Activated CD4-positive, CD25-positive, alpha-beta regulatory T cell treated with anti-CD3 and anti-CD28 coated beads, Interleukin-2, amount 50 U/mL, for 24 hours (primary cell): Measurements from ENCODE around the gene ZDHHC20.

Experiments used
- ATAC-seq, 2 donors: fragments of 150-1000 bp; cut with Tn5 transposase; one replicate each; pipeline ENCODE4 v1.10.0; 2021; ENCODE audit warnings: mild to moderate bottlenecking in 1 of 2, moderate library complexity in 1 of 2

ZDHHC20 gene, protein sequence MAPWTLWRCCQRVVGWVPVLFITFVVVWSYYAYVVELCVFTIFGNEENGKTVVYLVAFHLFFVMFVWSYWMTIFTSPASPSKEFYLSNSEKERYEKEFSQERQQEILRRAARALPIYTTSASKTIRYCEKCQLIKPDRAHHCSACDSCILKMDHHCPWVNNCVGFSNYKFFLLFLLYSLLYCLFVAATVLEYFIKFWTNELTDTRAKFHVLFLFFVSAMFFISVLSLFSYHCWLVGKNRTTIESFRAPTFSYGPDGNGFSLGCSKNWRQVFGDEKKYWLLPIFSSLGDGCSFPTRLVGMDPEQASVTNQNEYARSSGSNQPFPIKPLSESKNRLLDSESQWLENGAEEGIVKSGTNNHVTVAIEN

DNA sequence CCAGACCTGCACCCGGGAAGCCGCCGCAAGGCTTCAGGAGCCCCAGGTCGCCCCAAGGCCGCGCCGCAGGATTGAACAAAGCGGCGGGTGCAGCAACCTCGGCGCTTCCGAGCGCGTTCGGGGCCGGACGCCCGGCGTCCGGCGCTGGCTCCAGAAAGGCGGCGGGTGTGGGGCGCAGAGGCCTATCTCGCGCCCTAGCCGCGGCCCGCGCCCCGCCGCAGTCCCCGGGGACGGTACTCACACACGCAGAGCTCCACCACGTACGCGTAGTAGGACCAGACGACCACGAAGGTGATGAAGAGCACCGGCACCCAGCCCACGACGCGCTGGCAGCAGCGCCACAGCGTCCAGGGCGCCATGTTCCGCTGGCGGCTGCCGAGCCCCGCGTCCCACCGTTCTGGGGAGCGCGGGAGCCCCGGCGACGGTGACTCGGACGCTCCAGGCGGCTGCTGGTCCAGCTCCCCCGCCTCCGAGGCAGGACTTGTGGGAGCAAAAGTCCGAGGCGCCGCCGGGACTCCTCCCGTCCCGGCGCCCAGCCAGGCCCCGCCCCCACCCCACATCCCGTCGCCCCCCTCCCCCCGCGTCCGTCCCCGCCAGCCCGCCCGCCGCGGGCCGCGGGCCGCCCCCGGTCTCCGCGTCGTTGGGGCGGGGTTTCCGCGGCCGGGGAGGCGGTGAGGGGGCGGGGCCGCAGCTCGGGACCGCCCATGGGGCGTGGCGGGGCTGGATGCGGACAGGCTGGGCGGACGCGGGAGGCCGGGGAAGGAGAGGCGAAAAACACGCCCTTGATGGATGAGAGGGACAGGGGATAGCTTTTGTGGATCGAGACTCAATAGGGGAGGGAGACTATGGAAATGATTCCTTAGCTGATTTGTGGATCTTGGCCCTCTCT is at the start of gene ZDHHC20:
Gene ZDHHC20, minus strand, starts transcription at position 491 of the 889 bp plus-strand sequence. Its CDS starts 132 bp downstream, at position 359.
- ATAC-seq, result peak; percentile 89

DNA sequence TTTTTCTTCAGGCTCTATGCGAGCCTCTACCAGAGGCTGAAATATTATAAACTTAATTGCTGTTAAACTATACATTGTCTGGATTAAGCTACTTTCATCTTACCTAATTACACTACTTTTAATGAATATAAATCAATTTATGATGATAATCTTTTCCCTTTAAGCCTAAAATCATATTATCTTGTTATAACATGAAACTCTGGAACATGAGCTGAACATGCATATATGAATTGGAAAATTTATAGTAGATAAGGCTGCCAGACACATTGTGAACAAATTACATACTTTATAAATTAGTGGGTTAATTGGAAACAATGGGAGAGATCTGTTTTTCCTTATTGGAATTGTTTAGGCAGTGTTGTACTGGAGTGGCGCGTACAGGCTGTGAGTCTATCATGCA is 45.3 kb upstream of the ZDHHC20 start:
- ATAC-seq, result no peak

DNA sequence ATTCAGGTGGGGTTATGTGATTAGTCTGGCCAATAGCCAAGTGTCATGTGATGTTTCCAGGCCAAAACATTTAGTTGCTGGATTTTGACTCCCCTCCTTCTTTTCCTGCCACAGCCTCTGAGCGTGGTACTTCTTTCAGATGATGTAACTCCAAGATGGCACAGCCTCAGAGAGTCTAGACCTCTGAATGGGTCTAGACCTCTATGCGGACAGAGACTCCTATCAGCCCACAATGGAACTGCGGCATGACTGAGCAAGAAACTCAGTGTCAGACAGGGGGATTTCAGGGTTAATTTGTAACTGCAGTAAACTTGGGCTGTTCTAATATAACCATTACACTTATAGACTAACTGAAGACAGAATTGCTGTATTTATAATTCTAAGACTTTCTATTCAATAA is 42.6 kb upstream of the ZDHHC20 start:
- ATAC-seq, result no peak

DNA sequence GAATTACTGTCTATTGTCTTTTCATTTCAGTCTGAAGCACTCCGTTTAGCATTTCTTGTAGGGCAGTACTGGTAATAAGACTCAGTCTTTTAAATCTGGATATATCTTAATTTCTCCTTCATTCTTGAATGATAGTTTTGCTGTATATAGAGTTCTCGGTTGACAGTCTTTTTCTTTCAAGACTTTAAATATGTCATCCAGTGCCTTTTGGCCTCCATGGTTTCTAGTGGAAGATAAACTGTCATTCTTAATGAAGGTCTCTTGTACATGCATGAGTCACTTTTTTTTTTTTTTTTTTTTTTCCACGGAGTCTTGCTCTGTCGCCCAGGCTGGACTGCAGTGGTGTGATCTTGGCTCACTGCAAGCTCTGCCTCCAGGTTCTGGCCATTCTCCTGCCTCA is 27.2 kb upstream of the ZDHHC20 start:
- no peak for ATAC-seq

DNA sequence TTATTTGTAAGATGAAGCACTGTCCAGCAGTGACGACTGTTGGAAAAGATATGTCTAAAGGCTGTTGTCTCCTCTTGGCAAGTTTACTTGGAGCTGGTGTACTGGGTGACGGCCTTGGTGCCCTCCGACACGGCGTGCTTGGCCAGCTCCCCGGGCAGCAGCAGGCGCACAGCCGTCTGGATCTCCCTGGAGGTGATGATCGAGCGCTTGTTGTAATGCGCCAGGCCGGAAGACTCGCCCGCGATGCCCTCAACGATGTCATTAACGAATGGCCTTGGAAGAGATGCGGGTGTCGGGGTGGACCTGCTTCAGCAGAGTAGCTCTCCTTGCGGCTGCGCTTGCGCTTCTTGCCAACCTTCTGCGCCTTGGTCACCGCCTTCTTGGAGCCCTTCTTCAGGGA is 24.6 kb upstream of the ZDHHC20 start:
- ATAC-seq, result no peak

DNA sequence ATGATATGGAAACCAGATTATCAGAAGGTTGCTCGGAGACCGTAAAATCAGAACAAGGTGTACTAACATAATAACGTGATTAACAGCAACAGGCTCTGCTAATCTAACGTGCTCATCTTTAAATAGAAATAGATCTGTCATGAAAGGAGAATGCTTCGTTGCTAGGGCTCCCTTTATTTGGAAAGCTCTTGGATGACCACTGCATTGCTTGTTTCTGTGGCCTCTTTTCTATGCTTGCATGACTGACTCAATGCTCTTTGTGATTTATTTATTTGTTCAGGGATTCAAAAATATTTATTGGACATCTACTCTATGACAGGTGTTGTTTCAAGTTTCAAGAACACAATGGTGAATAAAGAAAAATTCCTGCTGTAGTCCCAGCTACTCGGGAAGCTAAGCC is 22.3 kb upstream of the ZDHHC20 start:
- ATAC-seq, result no peak

DNA sequence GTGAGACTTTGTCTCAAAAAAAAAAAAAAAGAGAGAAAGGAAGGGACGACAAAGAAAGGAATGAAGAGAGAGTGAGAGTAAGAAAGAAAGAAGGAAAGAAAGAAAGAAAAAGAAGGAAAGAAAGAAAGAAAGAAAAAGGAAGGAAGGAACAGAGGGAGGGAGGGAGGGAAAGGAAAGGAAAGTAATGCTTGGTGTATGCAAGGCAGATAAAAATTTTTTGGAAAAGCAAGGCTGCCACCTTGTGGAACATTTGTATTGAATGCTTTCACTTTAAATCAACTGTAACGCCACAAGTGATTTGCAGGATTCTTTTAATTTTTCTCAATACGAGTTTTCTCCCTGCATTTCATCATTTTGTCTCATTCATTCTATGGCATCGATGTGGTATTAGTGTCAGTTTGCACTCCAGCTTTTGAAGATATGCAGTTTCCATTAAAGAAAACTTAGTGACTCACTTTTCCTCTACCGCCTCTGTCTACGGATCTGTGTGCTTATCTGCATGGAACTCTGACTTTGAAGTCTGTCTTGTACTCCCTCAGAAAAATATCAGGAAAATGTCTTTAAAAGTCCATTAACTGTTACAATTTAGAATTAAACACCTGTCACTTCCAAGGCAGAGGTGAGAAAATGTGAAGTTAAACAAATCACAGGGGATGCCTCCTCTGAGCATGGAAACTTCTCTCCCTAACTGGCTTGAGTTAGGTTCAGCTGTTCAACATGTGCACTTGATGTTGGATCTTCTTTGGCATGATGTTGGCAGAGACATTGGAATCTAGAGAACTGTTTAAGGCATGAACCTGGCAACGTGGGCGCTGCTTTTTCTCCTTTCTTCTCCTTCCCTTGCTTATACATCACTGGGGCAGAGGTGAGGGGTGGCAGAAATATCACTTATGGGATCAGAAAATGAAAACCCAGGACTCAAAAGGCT is 20.0 kb upstream of the ZDHHC20 start:
- peak; percentile 40 to 55 for ATAC-seq

DNA sequence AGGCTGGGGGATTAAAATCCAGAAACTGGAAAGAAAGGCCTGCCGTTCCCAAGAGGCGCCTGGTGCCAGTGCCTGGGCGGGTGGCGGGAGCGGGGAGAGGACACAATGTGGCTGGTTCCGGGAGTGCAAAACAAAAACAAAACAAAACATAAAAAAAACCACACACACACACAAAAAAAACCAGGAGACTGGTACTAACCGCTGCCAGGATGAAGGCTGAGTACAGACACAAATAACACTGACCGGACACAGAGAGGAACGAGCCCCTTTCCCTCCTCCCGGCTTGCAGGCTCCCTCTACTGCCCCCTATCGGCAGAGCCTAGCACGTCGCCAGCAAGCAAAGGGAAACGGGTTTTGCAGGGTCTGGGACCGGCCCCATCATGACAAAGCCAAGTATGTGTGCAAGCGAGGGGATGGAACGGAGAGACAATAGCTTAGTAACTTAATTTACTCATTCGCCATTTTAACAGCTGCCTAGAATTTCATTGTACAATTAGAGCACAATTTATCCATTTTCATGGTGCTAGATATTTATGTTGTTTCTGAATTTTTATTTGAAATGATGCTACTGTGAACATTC is 17.9 kb upstream of the ZDHHC20 start:
- ATAC-seq, result peak; percentile 74 to 82

DNA sequence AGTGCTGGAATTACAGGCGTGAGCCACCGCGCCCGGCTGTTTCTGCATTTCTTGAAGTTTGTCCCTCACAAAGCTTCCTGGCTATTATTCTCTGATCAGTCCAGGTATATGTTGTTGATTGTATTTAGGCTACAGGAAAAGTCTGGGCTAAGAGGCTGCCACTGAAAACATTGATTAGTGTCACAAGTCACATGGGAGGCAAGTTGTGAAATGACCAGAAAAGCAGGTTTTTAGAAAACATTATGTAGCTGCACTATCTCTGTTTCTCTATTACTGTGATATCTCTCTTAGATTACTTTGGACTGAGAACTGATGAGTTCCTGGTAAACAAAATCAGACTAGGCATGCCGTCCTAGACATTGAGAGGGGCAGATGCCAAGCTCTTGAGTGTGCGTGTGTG is 16.0 kb upstream of the ZDHHC20 start:
- no peak for ATAC-seq

DNA sequence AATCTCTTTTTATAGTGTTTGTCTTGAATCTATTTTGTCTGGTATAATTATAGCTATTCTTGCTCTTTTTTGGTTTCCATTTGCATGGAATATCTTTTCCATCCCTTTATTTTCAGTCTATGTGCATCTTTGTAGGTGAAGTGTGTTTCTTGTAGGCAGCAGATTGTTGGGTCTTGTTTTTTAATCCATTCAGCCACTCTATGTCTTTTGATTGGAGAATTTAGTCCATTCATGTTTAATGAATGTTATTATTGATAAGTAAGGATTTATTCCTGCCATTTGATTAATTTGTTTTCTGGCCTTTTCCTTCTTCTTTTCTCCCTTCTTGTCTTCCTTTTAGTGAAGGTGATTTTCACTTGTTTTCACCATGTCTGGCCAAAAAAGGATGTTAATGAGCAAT is 11.7 kb upstream of the ZDHHC20 start:
- no peak for ATAC-seq

DNA sequence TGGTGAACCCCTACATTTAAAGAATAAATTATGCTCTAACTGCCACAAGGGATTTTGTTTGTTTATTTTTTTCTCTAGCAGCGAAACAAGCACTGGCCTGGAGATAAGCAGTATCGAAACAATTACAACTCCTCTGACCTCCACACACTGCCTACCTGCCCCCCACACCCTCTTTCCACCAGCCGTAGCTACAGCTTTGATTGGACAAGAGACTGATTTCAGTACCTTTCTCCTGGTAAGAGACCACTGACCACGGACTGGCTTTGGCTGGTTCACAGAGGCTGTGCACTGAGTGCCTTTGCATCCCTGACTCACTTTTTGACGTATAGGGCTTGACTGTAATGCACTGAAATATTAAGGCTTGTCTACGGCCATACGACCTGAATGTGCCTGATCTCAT is 7.4 kb upstream of the ZDHHC20 start:
- ATAC-seq, result no peak

DNA sequence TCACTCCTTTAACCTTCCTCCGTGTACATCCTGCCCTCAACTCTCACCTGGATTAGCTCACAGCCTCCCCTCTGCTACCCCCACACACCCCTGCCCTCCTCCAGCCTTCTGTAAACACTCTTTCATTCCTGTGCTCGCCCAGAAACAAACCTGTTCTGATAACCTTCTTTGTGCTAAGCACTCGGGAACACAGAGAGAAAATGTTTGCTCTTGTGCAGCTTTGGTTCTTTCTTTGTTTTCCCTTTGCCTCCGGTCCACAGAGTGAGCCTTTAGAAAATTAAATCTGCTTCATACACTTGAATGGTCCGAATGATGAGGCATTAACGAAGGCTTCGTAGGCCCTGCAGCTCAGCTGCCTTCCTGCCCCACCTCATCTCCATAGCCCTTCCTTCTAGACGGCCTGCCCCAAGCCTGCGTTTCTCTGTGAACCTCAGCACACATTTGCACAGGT is 6.6 kb upstream of the ZDHHC20 start:
- no peak for ATAC-seq

DNA sequence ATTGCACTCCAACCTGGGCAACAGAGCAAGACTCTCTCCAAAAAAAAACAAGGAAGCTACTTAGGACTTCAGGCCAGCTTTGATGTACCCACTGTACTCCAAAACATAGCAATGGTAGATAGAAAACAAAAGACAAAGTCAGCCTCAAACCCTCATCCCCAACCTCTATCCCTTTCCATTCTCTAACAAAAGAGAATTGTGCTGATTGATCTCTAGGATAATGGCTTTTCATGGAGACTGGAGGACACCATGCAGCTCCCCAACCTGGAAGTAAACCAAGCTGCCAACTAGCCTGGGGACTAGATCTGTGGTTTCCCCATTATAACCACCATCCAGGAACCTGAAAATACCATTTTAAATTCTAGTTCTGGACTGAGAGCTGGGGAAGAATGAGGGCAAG is 4.3 kb upstream of the ZDHHC20 start:
- no peak for ATAC-seq

DNA sequence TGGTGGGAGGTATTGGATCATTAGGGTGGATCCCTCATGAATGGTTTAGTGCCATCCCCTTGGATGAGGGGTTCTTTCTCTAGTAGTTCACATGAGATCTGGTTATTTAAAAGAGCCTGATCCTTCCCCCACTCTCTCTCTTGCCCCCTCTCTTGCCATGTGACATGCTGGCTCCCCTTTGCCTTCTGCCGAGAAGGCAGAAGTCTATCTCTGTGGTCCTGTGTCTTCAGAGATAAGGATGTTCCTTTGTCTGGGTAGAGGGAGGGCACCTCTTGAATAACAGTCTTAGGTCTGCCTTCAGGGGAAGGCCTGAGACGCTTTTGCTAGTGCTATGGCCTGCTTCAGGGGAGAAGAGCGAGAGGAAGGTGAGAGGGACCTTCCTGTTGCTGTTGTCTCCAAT is 2.0 kb upstream of the ZDHHC20 start:
- no peak for ATAC-seq

DNA sequence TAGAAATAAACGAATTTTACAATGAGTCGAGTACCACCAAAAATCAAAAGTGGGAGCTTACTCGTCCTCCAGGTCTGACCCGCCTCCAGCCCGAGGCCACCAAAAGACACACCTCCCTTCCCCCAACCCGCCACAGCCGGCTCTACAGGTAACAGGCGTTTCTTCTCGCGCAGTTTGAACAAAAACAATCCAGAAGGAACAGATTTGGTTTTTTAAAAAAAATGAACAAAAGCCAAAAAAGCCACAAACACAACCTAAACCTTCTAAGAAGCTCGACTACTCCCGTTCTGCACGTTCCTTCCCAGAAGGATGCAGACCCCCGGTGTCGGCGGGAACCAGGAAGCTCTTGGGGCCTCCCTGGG is 671 bp downstream of the ZDHHC20 start:
- peak in 1 of 2 donors; percentile 34 for ATAC-seq

DNA sequence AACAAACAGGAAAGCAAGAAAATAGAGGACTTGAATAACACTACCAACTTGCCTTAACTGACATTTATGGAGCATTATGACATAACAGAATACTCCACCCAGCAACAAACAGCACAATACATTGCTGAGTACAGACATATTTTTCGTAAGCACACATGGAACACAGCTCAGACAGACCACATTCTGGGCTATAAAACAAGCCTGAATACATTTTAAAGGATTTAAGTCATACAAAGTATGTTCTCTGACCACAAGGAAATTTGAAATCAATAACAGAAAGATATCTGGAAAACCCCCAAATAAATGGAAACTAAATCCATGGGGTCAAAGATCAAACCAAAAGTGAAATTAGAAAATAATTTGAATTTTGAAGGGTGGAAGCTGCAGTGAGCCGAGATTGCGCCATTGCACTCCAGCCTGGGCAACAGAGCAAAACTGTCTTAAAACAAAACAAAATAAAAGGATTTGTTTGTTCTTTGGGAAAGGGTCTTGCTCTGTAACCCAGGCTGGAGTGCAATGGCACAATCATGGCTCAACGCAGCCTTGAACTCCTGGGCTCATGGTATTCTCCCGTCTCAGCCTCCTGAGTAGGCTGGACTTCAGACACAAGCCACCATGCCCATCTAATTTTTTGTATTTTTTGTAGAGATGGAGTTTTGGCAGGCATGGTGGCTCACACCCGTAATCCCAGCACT is 5.6 kb downstream of the ZDHHC20 start:
- peak in 1 of 2 donors; percentile 32 for ATAC-seq

DNA sequence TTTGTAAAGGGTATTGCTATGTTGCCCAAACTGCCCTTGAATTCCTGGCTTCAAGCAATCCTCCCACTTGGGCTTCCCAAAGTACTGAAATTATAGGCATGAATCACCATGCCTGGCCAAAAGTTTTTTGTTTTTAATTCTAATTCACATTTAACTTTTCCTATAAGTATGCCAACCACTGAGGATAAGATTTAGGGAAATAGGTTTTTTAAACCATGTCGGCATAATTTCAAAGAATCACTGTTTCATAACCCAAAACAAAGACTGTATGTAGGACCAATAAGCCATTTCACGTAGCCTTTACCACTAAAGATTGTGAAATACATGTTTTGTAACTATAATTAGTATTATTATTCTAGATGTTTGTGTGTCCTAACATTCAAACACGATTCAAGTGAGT is 8.2 kb downstream of the ZDHHC20 start:
- ATAC-seq, result no peak

DNA sequence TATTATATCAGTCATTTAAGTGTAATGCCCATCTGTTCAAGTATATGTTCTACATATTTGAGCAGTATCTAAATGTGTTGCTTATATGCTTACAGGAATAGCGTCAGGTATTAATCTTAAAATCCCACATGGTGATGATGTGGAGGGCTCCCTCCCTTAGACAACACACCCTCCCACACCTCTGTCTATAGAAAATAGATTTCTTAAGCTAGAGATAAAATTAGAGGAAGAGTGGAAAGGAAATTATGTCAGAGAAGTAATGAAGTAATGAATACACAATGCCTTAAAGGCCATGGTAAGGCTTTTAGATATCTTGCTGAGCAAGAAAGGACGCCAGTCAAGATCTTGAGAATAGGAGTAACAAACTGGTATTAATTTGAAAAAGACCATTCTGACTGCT is 12.4 kb downstream of the ZDHHC20 start:
- no peak for ATAC-seq

DNA sequence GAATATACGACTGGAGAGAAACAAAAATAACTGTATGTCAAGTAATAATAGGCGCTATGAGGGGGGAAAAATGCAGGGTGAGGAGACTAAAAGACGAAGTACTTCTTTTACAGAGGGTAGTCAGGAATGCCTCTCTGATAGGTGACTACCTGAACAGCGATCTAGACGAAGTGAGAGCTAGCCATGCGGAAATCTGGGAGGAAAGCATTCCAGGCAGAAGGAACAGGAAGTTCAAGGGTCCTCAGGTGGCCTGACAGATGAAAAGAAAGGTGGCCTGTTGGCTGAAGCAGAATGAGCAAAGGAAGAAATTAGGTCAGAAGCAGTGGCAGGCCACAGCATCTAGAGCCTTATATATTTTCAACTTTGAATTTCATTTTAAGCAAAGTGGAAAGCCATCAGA is 13.3 kb downstream of the ZDHHC20 start:
- no peak for ATAC-seq

DNA sequence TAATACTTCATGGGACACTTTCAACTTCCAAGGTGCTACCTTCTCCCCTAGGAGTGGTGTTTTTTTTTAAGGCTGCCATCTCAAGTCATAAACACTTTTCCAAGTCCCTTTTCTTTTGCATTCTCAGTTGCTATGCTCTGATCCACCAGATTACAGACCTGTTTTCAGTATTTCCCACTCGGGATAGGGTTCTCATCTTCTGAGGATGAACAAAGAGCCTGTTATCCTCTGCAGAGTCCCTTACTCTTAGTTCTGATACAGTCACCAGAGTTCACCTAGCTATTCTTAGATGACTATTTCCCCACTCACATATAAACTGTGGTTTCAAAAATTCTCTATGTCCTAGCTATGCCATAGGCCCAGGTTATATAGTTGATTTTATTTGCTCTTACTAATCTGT is 15.9 kb downstream of the ZDHHC20 start:
- no peak for ATAC-seq

DNA sequence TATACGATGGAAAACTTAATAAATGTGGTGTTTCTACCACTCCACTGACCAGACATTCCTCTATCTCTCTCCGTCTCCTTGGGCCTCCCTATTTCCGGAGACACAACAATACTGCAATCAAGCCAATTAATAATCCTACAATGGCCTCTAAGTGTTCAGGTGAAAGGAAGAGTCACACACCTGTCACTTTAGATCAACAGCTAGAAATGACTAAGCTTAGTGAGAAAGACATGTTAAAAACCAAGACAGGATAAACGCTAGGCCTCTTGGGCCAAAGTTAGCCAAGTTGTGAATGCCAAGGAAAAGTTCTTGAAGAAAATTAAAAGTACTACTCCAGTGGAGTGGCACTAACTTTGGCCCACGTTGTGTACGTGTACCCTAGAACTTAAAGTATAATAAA is 22.5 kb downstream of the ZDHHC20 start:
- ATAC-seq, result peak; percentile 28 to 31

DNA sequence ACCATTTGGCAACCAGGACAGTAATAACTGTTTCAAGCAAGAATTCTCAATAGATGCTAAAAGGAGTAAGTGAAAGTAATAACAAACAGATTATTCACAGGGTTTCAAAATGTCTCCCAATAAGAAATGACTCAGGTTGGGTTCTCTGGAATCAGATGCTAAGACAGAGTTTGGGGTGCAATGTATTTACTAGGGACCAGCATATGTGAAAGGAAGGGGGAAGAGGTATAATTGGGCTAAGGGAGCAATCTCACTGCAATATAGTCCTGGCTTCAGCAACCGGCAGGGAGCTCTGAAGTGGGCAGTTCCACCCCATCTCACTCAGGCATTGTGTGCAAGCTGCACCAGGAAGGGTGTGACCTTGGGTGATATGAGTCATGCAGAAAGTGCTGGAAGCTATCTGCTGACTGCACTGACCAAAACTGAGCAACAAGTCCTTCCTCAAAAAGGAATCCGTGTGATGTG is 23.4 kb downstream of the ZDHHC20 start:
- peak; percentile 83 to 84 for ATAC-seq
